LHCN-M2 (cell line): ENCODE data around the gene ZFYVE28. TPM values are rescaled to one million over a fixed set of nuclear protein-coding genes. Genes with fewer than 3 reads are reported as not detected.
A peak's percentile ranks its signal among the peaks of the same experiment; 100 is the strongest.

Source experiments
- DNase-seq: peaks from one replicate; pipeline ENCODE4 v3.0.0-alpha.2; 2012; ENCODE audit warnings: low read depth
- total RNA-seq: library from RNA; depleted of rRNA; stranded (reverse); fragments of >200 nt; gene quantifications from 2 replicates; pipeline ENCODE4 v1.2.3, GENCODE V29; 2014

ZFYVE28 gene
- total RNA-seq, 1 experiment from 2014 or later: 2.1 TPM

DNA sequence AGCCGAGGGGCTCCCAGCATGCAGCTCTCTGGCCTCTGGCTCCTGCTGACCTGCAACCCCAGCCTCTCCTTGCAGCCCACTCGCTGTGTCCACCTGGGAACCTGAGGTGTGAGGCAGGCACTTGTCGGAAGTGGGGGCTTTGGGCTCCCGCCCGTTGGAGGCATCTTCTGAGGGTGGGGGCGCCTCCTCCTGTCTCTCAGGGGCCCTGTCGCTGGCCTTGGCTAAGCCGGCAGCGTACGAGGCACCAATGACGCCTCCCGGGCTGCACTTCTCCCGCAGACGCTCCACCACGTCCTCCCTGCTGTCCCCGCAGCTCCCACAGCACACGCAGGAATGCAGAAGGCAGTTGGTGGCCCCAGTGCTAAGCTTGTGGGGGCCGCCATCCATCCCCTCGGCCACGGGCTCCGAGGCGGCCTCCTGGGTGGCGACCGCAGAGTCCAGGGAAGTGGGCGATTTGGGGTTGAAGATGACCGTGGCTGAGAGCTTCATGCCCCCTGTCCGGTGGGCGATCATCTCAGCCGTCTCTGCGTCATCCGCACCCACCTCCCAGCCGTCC is 114.0 kb downstream of the ZFYVE28 start:
- DNase-seq: no peak

DNA sequence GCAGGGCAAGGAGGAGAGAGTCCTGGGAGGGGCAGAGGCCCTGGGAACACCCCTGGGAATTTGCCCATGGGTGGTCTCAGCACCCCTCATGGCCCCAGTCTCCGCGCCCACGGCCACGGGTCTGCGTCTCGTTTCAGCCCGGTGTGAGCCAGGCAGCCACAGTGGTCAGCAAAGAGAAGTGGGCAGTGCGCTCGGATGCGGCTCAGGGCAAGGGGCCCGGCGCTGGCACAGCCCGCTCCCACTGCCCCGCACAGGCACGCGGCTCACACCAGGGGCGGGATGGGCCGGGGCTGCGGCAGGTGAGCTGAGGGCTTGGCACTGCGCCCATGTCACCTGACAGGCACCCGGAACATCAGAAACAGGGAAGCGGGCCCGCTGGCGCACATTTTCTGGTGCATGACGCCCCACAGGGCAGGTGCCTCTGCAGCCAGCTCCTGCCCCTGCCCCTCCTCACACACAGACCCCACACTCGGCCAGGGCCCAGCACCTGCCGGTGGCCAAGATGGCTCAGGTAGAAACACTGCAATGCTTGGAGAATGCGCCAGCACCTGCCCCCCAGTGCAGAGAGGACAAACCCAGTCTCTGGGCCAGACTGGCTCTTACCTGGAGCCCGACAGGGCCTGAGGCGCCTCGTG is 114.6 kb downstream of the ZFYVE28 start:
- no peak for DNase-seq

DNA sequence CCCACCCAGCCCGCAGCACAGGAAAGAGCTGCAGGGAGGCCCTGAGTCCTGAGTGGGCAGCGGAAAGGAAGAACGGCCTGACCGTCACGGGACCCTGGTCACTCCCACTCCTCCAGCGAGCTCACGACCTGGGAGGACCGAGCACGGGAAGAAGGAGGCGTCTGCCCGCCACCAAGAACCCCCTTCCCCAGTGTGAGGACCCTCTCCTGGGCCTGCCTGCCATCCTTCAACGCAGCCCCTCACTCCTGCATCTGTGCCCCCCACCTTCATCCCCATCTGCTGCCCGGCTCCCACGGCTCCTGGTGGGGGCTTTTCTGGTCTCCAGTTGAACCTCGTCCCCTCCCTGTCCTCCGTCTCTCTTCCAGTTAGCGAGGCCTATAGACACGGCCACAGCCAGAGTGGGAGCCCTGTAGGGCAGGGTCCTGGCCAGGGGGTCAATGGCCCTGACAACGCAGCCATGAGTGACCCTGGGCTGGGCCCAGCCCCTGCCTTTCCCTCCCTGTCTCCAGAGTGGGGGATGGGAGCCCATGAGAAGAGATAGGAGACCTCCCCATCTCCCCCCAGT is 115.2 kb downstream of the ZFYVE28 start:
- DNase-seq: no peak

DNA sequence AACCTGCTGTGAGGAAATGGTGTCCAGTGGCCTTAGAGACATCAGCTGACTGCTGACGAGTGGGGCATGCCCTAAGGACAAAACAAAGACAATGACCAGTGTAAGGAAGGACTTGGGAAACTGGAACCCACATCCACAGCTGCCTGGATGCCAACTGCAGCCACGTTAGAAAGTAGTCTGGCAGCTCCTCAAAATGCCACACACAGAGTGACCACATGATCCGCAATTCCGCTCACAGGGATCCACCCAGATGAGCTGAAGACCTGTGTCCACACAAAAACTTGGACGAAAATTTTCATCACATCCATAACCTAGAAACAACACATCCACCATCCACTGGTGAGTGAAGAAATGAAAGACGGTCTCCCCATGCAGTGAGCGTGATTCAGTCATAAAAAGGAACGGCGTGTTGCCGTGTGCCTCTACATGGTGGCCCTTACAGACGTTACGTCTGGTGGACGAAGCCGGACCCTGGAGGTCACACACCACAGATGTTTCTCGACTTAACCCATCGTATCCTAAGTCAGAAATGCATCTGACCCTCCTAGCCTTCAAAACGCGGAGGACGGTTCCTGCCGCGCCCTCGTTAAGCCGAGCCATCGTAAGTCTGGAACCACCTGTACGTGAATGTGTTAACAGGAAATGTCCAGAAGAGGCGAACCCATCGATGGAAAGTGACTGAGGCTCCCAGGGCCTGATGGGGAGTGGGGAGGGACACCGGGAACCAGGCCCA is 115.9 kb downstream of the ZFYVE28 start:
- DNase-seq: no peak

DNA sequence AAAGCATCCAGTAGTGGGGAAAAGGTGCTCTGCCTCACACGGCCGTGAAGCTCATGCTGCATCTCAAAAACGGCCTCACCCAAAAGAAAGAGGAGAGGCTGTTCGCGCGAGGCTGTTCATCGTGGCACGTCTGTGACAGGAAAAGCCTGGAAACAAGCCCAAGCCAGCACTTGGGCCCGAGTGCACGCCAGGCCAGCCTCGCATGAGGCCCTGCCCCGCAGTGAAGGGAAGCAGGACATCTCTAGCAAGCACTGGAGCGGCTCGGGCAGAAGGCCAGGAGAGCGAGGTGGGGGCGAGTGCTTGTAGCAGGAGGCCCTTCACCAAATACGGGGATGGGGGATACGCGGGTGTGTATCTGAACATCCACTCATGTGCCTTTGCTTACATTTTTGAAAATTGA is 116.6 kb downstream of the ZFYVE28 start:
- no peak for DNase-seq

DNA sequence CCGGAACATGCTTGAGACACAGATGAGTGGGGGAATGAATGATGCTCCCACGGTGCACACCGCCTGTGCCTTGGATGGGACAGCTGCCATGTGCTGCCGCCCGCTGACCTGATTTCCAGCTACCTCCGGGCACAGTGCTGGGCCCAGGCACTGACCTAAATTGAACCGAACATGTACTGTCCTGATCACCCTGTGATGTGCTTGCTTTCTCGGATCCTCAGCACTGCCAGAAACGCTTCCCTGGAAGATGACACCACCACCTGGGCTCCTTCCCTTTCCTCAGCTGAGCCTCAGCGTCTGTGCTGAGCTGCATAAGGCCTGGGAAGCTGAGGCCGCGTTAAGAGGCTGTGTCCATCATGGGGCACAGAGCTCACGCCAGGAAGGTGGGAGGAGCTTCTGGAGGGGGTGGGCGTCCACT is 117.2 kb downstream of the ZFYVE28 start:
- no peak for DNase-seq

DNA sequence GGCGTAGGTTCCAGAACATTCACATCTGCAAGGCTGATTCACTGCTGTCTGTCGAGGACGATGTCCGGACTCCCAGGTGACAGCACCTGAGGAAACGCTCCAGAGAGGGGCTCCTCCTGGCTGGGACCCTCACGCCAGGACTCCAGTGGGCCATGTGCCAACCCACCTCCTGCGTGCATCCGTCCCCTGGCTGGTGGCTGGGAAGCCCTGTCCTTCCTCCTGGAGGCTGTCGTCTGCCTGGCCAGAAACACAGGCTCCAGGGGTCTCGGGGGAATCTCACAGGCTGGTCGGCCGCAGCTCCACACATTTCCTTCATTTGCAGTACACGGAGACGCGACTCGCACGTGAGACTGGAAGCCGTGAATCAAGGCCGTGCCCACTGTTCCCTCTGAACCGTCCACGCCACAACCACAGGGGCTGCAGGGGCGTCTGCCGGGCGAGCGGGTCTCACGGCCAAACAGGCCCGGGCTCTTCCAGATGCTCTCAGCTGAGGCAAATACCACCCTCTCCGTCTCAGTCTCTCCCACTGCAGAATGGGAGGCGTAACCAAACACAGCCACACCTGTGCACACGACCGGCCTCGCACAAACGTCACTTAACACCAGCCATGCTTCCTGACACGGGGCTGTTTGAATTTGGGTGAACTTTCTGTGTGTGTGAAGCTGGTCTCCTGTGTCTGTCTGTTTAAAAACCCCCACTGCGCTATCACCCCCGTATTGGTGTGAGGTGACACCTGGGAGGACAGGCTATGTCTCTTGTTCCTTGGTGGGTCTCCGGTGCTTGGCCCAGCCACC is 117.8 kb downstream of the ZFYVE28 start:
- DNase-seq: no peak

DNA sequence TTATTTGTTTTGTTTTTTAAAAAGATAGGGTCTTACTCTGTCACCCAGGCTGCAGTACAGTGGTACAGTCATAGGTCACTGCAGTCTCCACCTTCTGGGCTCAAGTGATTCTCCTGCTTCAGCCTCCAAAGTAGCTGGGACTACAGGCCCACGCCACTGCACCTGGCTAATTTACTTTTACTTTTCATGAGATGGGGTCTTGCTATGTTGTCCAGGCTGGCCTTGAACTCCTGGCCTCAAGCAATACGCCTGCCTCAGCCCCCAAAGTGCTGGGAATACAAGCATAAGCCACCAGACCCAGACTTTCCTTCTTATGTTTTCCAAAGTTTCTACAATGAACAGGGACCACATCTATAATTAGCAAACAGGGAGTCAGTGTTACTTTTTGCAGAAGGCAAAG is 118.7 kb downstream of the ZFYVE28 start:
- no peak for DNase-seq

DNA sequence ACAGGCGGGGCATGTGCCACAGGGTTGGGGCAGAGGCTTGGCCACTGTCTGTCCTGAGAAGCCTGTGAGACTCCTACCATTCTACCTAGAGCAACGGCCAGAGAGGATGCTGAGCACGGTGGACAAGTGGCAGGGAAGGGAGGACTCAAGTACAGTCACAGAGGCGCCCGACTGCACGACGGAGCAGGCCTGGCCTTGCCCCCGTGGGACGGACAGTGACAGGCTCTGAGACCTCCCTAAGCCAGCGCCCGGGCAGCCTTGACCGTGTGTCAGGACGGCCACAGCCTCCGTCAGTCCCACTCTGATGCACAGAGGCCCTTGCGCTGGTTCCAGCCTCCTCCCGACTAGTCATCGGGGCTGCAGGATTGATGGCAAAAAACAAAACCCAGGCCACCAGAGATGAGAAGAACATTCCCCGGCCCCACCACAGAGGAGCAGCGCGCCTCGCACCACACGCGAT is 119.9 kb downstream of the ZFYVE28 start:
- no peak for DNase-seq

DNA sequence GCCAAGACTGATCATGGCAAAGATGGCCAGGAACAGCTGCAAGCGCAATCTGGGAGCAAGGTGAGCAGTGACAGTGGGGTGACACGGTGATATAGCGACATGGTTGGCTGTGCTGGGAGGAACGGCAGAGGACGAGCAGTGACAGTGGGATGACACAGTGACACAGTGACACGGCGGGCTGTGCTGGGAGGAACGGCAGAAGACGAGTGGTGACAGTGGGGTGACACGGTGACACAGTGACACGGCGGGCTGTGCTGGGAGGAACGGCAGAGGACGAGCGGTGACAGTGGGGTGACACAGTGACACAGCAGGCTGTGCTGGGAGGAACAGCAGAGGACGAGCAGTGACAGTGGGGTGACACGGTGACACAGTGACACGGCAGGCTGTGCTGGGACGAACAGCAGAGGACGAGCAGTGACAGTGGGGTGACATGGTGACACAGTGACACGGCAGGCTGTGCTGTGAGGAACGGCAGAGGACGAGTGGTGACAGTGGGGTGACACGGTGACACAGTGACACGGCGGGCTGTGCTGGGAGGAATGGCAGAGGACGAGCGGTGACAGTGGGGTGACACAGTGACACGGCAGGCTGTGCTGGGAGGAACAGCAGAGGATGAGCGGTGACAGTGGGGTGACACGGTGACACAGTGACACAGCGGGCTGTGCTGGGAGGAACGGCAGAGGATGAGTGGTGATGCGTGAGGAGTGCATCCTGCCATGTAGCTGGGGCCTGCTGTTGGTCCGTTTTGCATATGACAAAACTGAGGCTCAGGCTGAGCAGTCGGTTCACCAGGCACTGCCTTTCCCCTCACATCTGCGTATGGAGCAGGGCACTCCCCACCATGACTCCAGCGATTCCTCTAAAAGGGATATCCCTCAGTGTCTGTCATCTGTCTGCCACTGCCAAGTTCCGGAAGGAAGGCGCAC is 120.6 kb downstream of the ZFYVE28 start:
- DNase-seq: no peak

DNA sequence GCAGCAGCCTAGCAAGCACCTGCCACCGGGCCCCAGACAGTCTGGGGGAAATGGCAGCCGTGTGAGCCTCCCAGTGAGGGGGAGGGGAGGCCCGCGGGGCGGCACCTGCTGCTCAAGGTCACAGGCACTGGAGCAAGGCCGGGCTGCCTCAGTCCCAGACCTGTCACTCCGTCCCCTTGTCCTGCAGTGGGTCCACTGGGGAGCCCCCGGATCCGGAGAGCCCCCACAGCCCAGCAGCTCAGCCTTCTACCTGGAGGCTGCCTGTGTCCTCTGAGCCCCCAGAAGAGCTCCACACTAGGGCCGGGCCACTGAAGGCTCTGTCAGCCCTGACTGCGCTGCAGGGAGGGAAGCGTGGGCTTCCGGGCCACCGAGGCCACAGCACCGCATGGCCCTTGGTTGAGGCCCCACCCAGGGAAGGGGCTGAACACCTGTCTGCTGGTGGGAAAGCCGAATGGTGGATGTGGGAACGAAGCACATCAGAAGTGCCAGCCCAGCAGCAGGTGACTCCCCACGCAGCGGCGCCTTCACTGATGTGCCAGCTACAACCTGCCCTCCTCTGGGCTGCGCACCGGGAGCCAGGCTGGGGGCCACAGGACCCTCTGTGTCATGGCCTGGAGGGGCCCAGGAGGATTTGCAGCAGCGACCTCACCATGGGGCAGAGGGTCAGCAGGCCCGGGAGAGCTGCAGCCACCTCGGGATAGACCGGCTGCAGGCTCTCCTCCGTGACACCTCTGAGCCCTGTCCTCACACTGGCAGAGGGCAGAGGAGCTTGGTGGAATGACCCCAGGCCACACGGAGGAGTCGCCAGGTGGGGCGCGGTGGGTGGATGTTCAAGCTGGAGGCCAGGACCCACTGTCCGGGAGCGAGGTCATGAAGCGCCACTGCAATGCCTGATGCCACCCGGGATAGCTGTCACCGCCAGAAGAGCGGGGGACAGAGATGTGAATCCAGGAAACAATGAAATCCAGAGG is 121.5 kb downstream of the ZFYVE28 start:
- DNase-seq: no peak

DNA sequence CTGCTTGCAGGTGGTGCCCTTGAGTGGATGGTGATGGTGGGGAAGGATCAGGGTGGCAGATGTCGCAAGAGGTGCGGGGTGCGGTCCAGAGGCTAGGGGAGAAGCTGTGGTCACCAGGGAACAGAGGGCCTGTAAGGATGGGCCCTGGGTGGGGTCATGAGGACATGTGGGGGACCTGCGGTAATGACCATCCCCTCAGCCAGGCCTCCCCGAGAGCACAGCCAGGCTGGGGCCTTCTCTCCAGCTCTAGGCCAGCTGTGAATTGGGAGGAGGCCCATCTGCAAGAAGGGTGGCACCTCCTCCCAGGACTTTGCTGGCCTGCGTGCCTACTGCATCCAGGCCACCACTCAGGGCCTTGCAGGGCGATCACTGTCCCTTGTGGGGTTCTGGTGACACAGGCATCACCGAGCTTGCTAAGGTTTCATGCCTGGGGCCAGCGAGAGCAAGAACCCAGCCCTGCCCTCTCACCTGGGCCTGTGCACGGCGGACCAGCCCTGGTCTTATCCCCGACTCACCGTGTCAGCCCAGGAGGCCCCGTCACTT is 122.5 kb downstream of the ZFYVE28 start:
- DNase-seq: no peak

DNA sequence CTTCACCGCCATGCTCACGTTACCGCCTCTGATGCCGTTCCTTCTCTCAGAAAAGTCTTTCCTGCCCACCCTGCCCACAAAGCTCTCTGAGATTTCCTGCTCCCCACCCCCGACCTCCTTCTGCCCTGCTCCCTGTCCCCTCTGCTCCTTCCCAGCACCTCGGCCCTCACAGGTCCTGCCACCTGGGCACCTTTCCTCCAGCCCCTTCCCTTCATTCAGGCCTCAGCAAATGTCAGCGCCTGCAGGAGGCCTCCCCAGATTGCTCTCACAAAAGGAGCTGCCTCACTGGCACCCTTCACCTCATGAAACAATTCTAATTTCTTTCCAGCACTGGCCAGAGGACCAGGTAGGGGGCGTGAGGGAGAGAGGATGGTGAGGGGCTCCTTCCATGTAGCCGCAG is 122.9 kb downstream of the ZFYVE28 start:
- DNase-seq: no peak

DNA sequence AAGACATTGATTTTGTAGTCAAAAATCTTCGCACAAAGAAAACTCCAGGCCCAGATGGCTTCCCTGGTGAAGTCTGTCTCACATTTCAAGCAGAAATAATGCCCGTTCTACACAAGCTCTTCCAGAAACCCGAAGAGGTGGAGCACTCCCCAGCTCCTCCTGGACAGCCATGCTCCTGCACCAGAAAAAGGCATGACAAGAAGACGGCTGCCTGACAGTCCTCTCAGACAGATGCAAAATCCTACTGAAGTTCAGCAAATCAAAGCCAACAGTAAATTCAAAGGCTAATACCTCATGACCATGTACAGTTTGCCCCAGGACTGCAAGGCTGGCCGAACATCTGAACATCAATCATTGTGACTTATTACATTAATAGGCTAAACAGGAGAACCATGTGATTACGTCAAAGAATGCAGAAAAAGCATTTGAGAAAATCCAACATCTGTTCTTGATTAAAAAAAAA is 125.8 kb downstream of the ZFYVE28 start:
- peak; percentile 26 for DNase-seq

DNA sequence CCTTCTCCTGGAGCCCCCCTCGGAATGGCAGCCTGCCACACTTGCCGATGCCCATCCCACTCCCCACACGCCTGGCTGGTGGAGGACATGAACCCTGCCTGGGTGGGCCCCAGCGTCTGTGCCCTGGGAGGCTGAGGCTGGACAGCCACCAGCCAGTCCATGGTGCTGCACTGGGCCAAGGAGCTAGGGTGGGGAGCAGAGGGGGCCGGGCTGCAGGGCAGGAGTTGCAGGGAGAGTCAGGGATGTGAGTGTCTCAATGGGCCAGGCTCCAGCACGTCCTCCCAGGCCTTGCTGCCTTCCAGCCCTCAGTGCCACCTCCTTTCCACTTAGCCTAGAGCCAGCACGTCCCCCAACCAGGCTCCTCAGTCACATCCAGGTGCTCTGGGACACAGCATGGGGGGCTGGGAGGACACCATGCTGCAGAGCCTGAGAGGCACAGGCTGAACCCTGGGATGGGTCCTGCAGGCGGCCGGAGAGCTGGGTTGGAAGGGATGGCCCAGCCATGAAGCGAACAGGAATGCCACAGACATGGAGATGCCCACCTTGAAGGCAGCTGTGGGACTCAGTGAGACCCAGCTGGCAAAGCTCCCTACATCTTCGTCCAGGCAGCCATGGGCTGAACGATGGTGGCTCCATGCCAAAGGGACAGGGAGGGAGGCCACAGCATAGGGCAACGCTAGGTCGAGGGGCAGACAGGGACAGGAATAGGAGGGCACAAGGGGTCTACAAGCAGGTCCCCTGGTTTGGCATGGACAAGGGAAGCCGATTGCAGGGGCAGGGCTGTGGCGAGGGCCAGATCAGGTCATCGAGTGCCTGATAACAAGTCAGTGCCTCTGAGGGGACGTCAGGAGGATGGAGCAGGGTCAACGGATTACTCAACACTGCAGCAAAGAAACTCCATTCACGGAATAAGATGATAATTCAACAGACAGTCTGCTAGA is 126.5 kb downstream of the ZFYVE28 start:
- no peak for DNase-seq

DNA sequence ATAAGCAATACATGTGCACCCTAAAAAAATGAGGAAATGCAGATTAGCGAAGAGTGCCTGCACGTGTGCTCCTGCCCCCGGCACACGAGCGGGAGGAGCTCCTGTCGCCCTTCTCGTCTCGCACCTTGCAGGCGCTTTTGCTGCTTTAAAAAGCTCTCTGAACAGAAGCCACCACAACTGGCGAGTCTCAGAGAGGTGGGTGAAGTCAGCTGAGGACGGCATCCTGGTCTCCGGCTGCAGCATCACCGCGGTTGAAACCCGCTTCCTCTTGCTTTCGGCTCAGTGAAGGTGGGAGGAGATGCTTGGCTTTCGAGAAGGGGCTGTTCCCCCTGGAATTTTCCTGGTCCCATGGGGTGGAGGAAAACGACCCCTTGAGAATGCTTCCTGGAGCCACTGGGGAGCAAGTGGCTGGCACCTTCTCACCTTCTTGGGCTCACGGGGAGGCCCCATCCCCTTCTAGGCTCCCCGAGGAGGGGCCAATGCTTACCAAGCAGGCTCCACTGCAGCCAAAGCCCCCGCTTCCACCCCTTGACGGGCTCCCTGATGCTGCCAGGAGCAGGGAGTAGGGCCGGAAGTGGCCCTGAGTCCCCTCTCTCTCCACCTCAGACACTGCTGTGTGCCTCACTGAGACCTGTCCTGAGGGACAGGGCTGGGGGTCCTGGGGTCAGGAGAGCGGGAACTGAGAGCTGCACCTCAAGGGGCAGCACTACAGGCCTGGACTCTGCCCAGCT is 127.3 kb downstream of the ZFYVE28 start:
- DNase-seq: no peak

DNA sequence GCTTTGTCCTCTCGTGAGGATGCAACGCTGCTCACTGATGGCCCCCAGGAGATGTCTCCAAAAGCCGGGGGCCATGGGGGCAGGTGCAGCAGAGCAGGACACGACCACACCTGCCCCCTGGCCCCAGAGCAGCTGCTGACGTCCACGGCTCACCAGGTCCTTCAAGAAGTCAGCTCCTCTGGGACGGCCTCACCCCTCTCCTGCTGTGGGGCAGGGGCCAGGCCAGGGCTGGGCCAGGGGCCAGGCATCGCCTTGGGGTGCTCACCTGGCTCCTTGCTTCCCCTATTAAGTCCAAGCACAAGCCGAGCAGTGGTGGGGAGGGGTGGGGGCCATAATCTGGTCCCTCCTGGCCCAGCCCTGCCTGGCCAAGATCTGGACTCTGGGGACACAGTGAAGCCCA is 128.0 kb downstream of the ZFYVE28 start:
- no peak for DNase-seq
